Astrocyte of the spinal cord (primary cell): Measurements from ENCODE around the gene DSCAML1.
A peak's percentile ranks its signal among the peaks of the same experiment; 100 is the strongest.

ENCODE experiments used
- DNase-seq: peaks from one replicate; pipeline ENCODE4 v3.0.0; 2011; ENCODE audit warnings: low read depth, low spot score
- H3K4me3 ChIP-seq: 2 replicates; pipeline ENCODE4 v1.5.1; 2011; ENCODE audit warnings: low read depth, mild to moderate bottlenecking, low read length, moderate library complexity
- CTCF ChIP-seq: IDR thresholded peaks from 2 replicates; pipeline ENCODE4 v1.5.1; 2012; ENCODE audit warnings: low read depth, mild to moderate bottlenecking, low read length, inconsistent platforms
- in situ Hi-C: cut with HindIII; loops from 2 replicates; pipeline ENCODE4 v1.10.0; 2017; ENCODE audit warnings: low sequenced_read_pairs

The DSCAML1 gene

GRCh38 chr11:117610045-117610444 is 187.0 kb downstream of the DSCAML1 start:
- DNase-seq = peak; percentile 8
- H3K4me3 ChIP-seq = no peak overlapping the region
- in situ Hi-C loops = no loop called here
- no peak for TF ChIP-seq CTCF

GRCh38 chr11:117607449-117607848 is 189.6 kb downstream of the DSCAML1 start:
- DNase-seq = no peak
- no peak for TF ChIP-seq CTCF
- in situ Hi-C loops = no loop called here
- H3K4me3 ChIP-seq = no peak overlapping the region

GRCh38 chr11:117606790-117607189 is 190.2 kb downstream of the DSCAML1 start:
- H3K4me3 ChIP-seq = no peak overlapping the region
- in situ Hi-C loops = no loop called here
- no peak for DNase-seq
- TF ChIP-seq CTCF = no peak

GRCh38 chr11:117606211-117606610 is 190.8 kb downstream of the DSCAML1 start:
- in situ Hi-C loops = no loop called here
- TF ChIP-seq CTCF = no peak
- H3K4me3 ChIP-seq = no peak overlapping the region
- DNase-seq = no peak

- H3K4me3 ChIP-seq = no peak overlapping the region
- DNase-seq = no peak
- no peak for TF ChIP-seq CTCF
- in situ Hi-C loops = no loop called here
Measured at GRCh38 chr11:117605331-117605730, 191.7 kb downstream of the DSCAML1 start.

GRCh38 chr11:117604336-117604995 is 192.6 kb downstream of the DSCAML1 start:
- no peak for DNase-seq
- TF ChIP-seq CTCF = no peak
- H3K4me3 ChIP-seq = no peak overlapping the region
- in situ Hi-C loops = no loop called here

- in situ Hi-C loops = no loop called here
- TF ChIP-seq CTCF = no peak
- no peak overlapping the region for H3K4me3 ChIP-seq
- no peak for DNase-seq
Measured at GRCh38 chr11:117603932-117604331, 193.1 kb downstream of the DSCAML1 start.
